H1 (cell line): Measurements from ENCODE around the gene CELF4. TPM values are rescaled to one million over a fixed set of nuclear protein-coding genes. Genes with fewer than 3 reads are reported as not detected.

Source experiments
- CBX8 ChIP-seq: fragments of 300-800, 300-1000 bp; sonication (generic); IDR thresholded peaks from 2 replicates; pipeline ENCODE4 v1.7.1; 2016; ENCODE audit warnings: low read depth, low read length, borderline replicate concordance
- EGR1 ChIP-seq: IDR thresholded peaks from 2 replicates; pipeline ENCODE4 v1.6.1; 2011; ENCODE audit warnings: low read depth, low read length, borderline replicate concordance
- HDAC6 ChIP-seq: IDR thresholded peaks from one replicate; pipeline ENCODE4 v1.7.1; 2012; ENCODE audit warnings: low read depth, mild to moderate bottlenecking, inconsistent platforms, low read length, moderate library complexity
- POLR2A ChIP-seq, 2 experiments: IDR thresholded peaks; 1 replicate in 1 of 2; 2 replicates in 1 of 2; pipeline ENCODE4 v1.6.1; 2011; ENCODE audit warnings: low read depth in 2 of 2, low read length in 2 of 2, mild to moderate bottlenecking in 2 of 2; ENCODE audit errors: control extremely low read depth in 1 of 2
- SIN3A ChIP-seq, 2 experiments: IDR thresholded peaks in 1 of 2; conservative IDR thresholded peaks in 1 of 2; 2 replicates each; pipeline ENCODE4 v1.6.1; 2011 to 2012; ENCODE audit warnings: low read length in 2 of 2, improper control_type of control experiment in 1 of 2, low read depth in 1 of 2, mild to moderate bottlenecking in 1 of 2
- SP1 ChIP-seq: IDR thresholded peaks from 2 replicates; pipeline ENCODE4 v1.6.1; 2011; ENCODE audit warnings: low read depth, low read length
- TBP ChIP-seq: IDR thresholded peaks from 2 replicates; pipeline ENCODE4 v1.6.1; 2011; ENCODE audit warnings: low read depth, low read length, improper control_type of control experiment
- TCF12 ChIP-seq: IDR thresholded peaks from 2 replicates; pipeline ENCODE4 v1.6.1; 2011; ENCODE audit warnings: low read depth, mild to moderate bottlenecking, low read length
- polyA plus RNA-seq, 7 experiments: library from polyadenylated mRNA; depleted of rRNA in 3 of 7; stranded (reverse) in 5 of 7; unstranded in 2 of 7; fragments of >200 nt in 5 of 7; fragments of 200-250 nt in 2 of 7; gene quantifications; 1 replicate in 5 of 7; 2 replicates in 1 of 7; 4 replicates in 1 of 7; pipeline versions ENCODE4 v1.2.1 to v1.2.3, GENCODE V29; 2011 to 2013; ENCODE audit warnings: missing spikeins in 2 of 7, mixed read lengths in 2 of 7
- total RNA-seq: library from RNA; stranded (reverse); fragmentation: NEBNext Ultra II Directional; extraction: Animal tissue kit (Norgen Biotek cat#: 25700); gene quantifications from 2 replicates; pipeline ENCODE4 v1.2.1, GENCODE V29; 2021
- TF ChIP-seq, protein P1 (sequence below): IDR thresholded peaks from 2 replicates; pipeline ENCODE4 v1.6.1; 2012; ENCODE audit warnings: inconsistent platforms

Gene CELF4
- total and polyA plus RNA-seq, 2 of the 8 experiments (the other 6 are each of a cell fraction or from before 2014, with no cell fraction given) = 1.6 to 3.4 TPM

DNA sequence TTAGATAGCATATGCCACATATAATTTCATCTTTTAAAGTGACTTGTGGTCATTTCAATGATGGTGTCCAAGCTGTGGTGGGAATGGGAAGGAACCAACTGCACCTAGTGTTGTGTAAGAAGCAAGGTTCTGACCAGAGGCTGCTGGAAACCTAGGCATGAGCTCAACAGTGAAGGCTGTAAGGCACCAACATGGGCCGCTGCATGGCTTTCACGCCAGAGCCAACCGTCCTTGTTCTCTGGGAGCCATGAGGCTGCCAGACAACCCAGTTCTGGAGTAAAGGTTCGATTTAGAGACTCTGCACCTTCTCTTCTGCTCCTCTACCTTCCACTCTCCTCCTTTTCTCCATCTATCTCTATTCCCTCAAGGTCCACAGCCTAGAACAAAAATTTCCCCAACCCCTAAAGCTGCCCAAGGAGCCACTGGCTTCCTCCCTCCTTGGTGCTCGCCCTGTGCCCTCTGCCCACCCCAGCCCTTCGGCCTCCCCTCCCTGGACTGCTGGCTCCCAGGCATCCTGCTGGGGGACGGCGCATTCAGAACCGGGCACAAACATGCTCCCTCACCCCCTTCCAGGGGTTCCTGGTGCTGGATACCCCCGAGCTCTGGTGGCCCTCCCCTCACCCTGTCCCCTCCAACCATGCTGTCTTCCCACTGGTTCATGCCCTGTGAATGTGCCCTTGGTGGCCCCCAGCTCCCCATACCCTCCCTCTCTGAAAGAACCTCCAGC is 305.1 kb downstream of the CELF4 start (continued):
- TF ChIP-seq SIN3A (conservative IDR thresholded peaks at IDR 0.05 in 1 of 2, IDR thresholded peaks at IDR 0.05 in 1 of 2; ENCODE audit: low read depth in 1 of 2, low read length in 2 of 2) (no peak), CBX8 (no peak), TBP (no peak), EGR1 (no peak), HDAC6 (no peak), POLR2A (IDR thresholded peaks at IDR 0.05; ENCODE audit: control extremely low read depth in 1 of 2, low read depth in 2 of 2, low read length in 2 of 2) (no peak), TCF12 (no peak), SP1 (no peak)
- TF ChIP-seq, protein P1, sequence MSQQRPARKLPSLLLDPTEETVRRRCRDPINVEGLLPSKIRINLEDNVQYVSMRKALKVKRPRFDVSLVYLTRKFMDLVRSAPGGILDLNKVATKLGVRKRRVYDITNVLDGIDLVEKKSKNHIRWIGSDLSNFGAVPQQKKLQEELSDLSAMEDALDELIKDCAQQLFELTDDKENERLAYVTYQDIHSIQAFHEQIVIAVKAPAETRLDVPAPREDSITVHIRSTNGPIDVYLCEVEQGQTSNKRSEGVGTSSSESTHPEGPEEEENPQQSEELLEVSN = no peak
- TF ChIP-seq, all 59 proteins: peak for 0
